ENCODE measurements around the gene SULT2B1.

Gene SULT2B1

DNA sequence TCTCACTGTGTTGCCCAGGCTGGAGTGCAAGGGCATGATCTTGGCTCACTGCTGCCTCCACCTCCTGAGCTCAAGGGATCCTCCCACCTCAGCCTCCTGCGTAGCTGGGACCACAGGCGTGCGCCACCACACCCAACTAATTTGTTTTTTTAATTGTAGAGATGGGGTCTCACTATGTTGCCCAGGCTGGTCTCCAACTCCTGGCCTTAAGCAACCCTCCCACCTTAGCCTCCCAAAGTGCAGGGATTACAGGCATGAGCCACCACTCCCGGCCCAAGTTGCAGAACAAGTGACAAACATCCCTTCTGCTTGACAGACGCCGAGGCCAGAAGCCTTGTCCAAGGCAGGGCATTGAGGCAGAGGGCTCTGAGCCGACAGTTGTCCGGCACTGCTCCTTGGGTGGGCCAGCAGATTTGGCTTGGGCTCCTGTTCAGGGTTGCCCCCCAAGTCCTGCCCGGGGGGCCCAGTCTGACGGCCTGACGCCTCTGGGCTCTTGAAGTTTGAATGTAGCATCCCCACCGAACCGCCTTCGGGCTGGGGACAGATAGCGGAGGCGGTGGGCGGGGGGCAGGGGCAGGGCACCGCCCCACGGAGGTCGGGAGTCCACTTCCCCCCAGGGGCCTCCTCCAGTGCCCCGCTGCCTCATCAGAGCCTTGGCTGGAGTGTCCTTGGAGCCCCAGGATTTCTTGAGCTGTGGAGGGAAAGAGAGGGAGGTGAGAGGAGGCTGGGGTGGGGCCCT lies 48.9 kb downstream of the SULT2B1 start:
- no peak overlapping the region for H3K4me3 ChIP-seq (ENCODE audit: insufficient read depth, low read depth, low read length)
- H3K36me3 ChIP-seq (ENCODE audit: control insufficient read depth, insufficient read depth, low read length), result no peaks in the 10 kb centered on the region
- no peaks in the 10 kb centered on the region for H3K27me3 ChIP-seq (ENCODE audit: control insufficient read depth, insufficient read depth, low read length, poor library complexity, severe bottlenecking)
- H3K9me3 ChIP-seq (ENCODE audit: control insufficient read depth, low read length), result no peaks in the 10 kb centered on the region
- no peaks in the 10 kb centered on the region for H3K4me1 ChIP-seq (ENCODE audit: control insufficient read depth, insufficient read depth, low read length)
- H3K27ac ChIP-seq (ENCODE audit: insufficient read depth, low read depth, low read length, poor library complexity, severe bottlenecking), result no peak overlapping the region
- 91% methylated on average over 21 of the region's 21 CpGs for WGBS, 2 experiments

DNA sequence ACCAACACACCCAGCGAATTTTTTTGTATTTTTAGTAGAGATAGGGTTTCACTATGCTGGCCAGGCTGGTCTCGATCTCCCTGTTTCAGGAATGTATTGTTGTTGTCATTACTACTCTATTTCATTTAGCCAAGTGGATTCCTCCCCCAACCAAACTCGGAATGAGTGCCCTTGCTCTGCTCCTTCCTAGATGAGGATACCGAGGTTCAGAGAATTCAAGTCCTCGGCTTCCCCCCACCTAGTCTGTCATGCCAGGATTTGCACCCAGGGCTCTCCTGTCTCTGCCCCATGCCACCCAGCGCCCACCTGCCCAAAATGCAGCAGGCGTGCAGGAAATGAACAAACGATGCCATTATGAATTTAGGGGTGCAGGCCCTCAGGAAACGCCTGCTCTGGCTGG lies 51.0 kb downstream of the SULT2B1 start:
- Histone ChIP-seq H3K36me3 (ENCODE audit: control insufficient read depth, insufficient read depth, low read length) (no peaks in the 10 kb centered on the region), H3K9me3 (ENCODE audit: control insufficient read depth, low read length) (no peaks in the 10 kb centered on the region), H3K4me3 (ENCODE audit: insufficient read depth, low read depth, low read length) (no peak overlapping the region), H3K27ac (ENCODE audit: insufficient read depth, low read depth, low read length, poor library complexity, severe bottlenecking) (no peak overlapping the region), H3K27me3 (ENCODE audit: control insufficient read depth, insufficient read depth, low read length, poor library complexity, severe bottlenecking) (no peaks in the 10 kb centered on the region), H3K4me1 (ENCODE audit: control insufficient read depth, insufficient read depth, low read length) (no peaks in the 10 kb centered on the region)
- 94% methylated on average over 8 to 9 of the region's 9 CpGs for WGBS, 2 experiments

DNA sequence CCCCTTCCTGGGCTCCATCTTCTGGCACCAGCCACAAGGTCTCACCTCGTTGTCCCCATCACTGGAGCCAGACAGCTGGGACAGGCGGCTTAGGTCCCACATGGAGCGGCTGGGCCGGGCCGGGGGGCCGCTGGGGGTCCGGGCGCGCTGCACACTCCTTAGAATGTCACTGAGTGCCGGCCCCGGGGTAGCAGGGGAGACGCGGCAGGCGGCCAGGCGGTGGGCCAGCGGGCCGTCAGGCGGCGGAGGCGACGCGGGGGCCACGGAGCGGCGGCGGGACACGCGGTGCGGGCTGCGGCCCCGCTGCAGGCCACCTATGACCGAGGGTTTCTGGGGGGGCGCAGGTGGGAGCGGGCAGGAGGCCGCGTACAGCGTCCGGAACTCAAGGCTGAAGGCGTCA lies 51.5 kb downstream of the SULT2B1 start:
- no peak overlapping the region for H3K27ac ChIP-seq (ENCODE audit: insufficient read depth, low read depth, low read length, poor library complexity, severe bottlenecking)
- no peaks in the 10 kb centered on the region for H3K36me3 ChIP-seq (ENCODE audit: control insufficient read depth, insufficient read depth, low read length)
- H3K4me3 ChIP-seq (ENCODE audit: insufficient read depth, low read depth, low read length), result no peak overlapping the region
- WGBS, 2 experiments, result 96 to 97% methylated on average over 39 of the region's 39 CpGs
- H3K9me3 ChIP-seq (ENCODE audit: control insufficient read depth, low read length), result no peaks in the 10 kb centered on the region
- no peaks in the 10 kb centered on the region for H3K4me1 ChIP-seq (ENCODE audit: control insufficient read depth, insufficient read depth, low read length)
- no peaks in the 10 kb centered on the region for H3K27me3 ChIP-seq (ENCODE audit: control insufficient read depth, insufficient read depth, low read length, poor library complexity, severe bottlenecking)

DNA sequence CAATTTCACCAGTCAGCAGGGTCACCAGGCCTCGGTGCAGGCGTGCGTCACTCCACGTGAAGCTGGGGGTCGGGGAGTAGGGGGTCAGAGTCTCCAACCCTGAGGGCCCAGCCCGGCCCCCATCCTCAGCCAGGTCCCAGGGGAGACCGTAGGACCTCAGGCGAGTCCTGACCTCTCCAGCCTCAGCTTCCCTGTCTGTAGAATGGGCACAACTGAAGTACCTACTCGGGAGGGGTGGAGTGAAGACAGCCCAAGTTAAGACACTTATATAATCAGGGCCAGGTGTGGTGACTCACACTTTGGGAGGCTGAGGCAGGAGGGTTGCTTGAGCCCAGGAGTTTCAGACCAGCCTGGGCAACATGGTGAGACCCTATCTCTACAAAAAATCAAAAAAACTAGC lies 51.9 kb downstream of the SULT2B1 start:
- Histone ChIP-seq H3K27me3 (ENCODE audit: control insufficient read depth, insufficient read depth, low read length, poor library complexity, severe bottlenecking) (no peaks in the 10 kb centered on the region), H3K4me3 (ENCODE audit: insufficient read depth, low read depth, low read length) (no peak overlapping the region), H3K27ac (ENCODE audit: insufficient read depth, low read depth, low read length, poor library complexity, severe bottlenecking) (no peak overlapping the region), H3K4me1 (ENCODE audit: control insufficient read depth, insufficient read depth, low read length) (no peaks in the 10 kb centered on the region), H3K9me3 (ENCODE audit: control insufficient read depth, low read length) (no peaks in the 10 kb centered on the region), H3K36me3 (ENCODE audit: control insufficient read depth, insufficient read depth, low read length) (no peaks in the 10 kb centered on the region)
- 93 to 98% methylated on average over 9 of the region's 9 CpGs for WGBS, 2 experiments

DNA sequence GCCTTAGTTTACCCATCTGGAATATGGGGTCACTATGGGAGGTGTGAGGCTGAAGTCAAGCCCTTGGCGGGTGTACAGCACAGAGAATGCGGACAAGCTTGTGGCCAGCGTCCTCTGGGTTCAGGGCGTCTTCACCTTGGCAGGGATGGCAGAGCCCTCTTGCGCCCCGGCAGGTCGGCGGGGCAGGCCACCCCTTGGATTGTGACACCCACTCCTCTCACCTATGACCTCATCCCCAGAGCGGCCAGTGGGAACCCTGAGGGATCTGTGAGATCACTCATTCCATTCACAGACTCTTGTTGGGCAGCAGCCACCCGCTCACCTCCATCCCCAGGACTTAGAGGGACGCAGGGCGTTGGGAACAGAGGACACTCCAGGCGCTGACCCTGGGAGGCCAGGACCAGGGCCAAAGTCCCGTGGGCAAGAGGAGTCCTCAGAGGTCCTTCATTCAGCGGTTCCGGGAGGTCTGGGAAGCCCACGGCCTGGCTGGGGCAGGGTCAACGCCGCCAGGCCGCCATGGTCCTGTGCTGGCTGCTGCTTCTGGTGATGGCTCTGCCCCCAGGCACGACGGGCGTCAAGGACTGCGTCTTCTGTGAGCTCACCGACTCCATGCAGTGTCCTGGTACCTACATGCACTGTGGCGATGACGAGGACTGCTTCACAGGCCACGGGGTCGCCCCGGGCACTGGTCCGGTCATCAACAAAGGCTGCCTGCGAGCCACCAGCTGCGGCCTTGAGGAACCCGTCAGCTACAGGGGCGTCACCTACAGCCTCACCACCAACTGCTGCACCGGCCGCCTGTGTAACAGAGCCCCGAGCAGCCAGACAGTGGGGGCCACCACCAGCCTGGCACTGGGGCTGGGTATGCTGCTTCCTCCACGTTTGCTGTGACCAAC lies 54.7 kb downstream of the SULT2B1 start, which contains the start of gene SPACA4:
Gene SPACA4 (plus strand): TSS at position 280 of the 896 bp plus-strand sequence. CDS start 237 bp downstream, at position 517.
- Histone ChIP-seq H3K27me3 (ENCODE audit: control insufficient read depth, insufficient read depth, low read length, poor library complexity, severe bottlenecking) (no peaks in the 10 kb centered on the region), H3K4me3 (ENCODE audit: insufficient read depth, low read depth, low read length) (no peak within 1 kb of the TSS), H3K36me3 (ENCODE audit: control insufficient read depth, insufficient read depth, low read length) (no peaks in the 10 kb centered on the region), H3K27ac (ENCODE audit: insufficient read depth, low read depth, low read length, poor library complexity, severe bottlenecking) (no peak within 1 kb of the TSS), H3K4me1 (ENCODE audit: control insufficient read depth, insufficient read depth, low read length) (no peaks in the 10 kb centered on the region), H3K9me3 (ENCODE audit: control insufficient read depth, low read length) (no peaks in the 10 kb centered on the region)
- WGBS, 2 experiments, result 93 to 96% methylated on average over 39 of the region's 39 CpGs

DNA sequence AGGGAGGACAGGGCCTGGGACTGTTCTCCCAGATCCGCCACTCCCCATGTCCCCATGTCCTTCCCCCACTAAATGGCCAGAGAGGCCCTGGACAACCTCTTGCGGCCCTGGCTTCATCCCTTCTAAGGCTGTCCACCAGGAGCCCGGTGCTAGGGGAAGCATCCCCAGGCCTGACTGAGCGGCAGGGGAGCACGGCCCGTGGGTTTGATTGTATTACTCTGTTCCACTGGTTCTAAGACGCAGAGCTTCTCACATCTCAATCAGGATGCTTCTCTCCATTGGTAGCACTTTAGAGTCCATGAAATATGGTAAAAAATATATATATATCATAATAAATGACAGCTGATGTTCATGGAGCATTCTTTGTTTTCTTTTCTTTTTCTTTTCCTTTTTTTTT lies 55.4 kb downstream of the SULT2B1 start:
- Histone ChIP-seq H3K27ac (ENCODE audit: insufficient read depth, low read depth, low read length, poor library complexity, severe bottlenecking) (no peak overlapping the region), H3K36me3 (ENCODE audit: control insufficient read depth, insufficient read depth, low read length) (no peaks in the 10 kb centered on the region), H3K9me3 (ENCODE audit: control insufficient read depth, low read length) (no peaks in the 10 kb centered on the region), H3K27me3 (ENCODE audit: control insufficient read depth, insufficient read depth, low read length, poor library complexity, severe bottlenecking) (no peaks in the 10 kb centered on the region), H3K4me1 (ENCODE audit: control insufficient read depth, insufficient read depth, low read length) (no peaks in the 10 kb centered on the region), H3K4me3 (ENCODE audit: insufficient read depth, low read depth, low read length) (no peak overlapping the region)
- WGBS, 2 experiments, result 92 to 96% methylated on average over 7 of the region's 7 CpGs

DNA sequence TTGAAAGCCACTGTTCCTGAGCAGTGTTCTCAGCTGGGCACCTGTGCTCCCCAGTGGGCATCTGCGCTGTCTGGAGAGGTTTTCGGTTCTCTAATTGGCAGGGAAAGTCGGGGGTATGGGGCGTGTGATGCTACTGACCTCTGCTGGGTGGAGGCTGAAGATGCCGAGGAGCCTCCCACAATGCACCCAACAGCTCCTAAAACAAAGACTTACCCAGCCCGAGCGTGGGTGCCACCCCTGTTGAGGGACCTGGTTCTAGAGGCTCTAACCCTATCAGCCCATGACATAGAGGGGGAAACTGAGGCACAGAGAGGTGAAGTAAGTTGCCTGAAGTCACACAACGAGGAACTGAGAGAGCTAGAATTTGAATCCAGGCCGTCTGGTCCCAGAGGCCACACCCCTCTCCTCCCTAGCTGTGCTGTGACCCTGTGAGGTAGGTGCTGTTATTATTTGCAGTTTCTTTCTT lies 56.9 kb downstream of the SULT2B1 start:
- WGBS, 2 experiments, result 38 to 48% methylated on average over 9 of the region's 9 CpGs
- Histone ChIP-seq H3K36me3 (ENCODE audit: control insufficient read depth, insufficient read depth, low read length) (no peaks in the 10 kb centered on the region), H3K9me3 (ENCODE audit: control insufficient read depth, low read length) (no peaks in the 10 kb centered on the region), H3K4me3 (ENCODE audit: insufficient read depth, low read depth, low read length) (no peak overlapping the region), H3K27ac (ENCODE audit: insufficient read depth, low read depth, low read length, poor library complexity, severe bottlenecking) (no peak overlapping the region), H3K27me3 (ENCODE audit: control insufficient read depth, insufficient read depth, low read length, poor library complexity, severe bottlenecking) (no peaks in the 10 kb centered on the region), H3K4me1 (ENCODE audit: control insufficient read depth, insufficient read depth, low read length) (peaks cover 6% of the 10 kb centered on the region)

DNA sequence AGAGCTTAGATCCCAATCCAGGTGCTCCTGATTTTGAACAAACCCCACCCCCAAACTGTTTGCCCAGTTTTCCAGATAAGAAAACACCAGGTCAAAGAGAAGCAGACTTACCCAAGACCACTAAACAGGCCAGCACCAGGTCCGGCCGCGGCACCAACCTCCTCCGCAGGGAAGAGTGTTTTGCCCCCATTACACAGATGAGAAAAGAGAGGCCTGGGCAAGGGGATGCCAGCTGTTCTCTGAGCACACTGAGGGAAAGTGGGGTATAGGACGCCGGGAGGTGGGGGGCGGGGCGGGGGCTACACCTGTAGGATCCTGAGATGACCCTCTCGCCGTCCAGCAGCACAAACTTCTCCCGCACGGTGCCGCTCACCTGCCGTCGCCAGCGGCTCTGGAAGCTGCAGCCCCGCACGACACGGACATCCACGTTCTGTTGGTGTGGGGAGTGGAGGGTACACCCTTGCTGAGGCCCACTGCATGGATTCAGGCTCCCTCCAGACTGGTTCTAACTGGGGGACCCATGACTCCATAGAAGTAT lies 57.7 kb downstream of the SULT2B1 start:
- WGBS, 2 experiments, result 94 to 96% methylated on average over 20 of the region's 20 CpGs
- no peak overlapping the region for H3K4me3 ChIP-seq (ENCODE audit: insufficient read depth, low read depth, low read length)

DNA sequence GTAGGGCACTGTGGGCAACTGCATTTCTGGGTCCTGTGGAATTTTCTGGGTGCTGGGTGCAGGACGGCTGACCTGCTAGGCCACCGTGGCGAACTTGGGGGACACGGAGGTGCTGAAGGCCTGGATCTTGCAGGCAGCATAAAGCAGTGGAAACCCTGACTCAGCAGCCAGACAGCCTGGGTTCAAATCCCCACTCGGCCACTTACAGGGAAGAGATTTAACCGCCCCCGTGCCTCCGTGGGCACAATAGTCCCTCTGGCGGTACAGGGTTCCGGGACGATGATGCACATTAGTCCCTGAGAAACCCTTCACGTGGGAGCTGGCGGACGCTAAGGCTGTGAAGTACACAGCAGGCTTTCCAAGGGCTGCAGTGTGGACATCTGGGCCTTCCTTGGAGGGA lies 59.9 kb downstream of the SULT2B1 start:
- H3K36me3 ChIP-seq (ENCODE audit: control insufficient read depth, insufficient read depth, low read length), result peaks cover 7% of the 10 kb centered on the region
- no peak overlapping the region for H3K27ac ChIP-seq (ENCODE audit: insufficient read depth, low read depth, low read length, poor library complexity, severe bottlenecking)
- H3K4me3 ChIP-seq (ENCODE audit: insufficient read depth, low read depth, low read length), result no peak overlapping the region
- 95% methylated on average over 14 of the region's 14 CpGs for WGBS, 2 experiments
- no peaks in the 10 kb centered on the region for H3K27me3 ChIP-seq (ENCODE audit: control insufficient read depth, insufficient read depth, low read length, poor library complexity, severe bottlenecking)
- H3K4me1 ChIP-seq (ENCODE audit: control insufficient read depth, insufficient read depth, low read length), result peaks cover 35% of the 10 kb centered on the region
- H3K9me3 ChIP-seq (ENCODE audit: control insufficient read depth, low read length), result no peaks in the 10 kb centered on the region

More for the DNA sequence above, 57.7 kb downstream of the SULT2B1 start:
- Histone ChIP-seq H3K4me1 (ENCODE audit: control insufficient read depth, insufficient read depth, low read length) (peaks cover 14% of the 10 kb centered on the region), H3K27me3 (ENCODE audit: control insufficient read depth, insufficient read depth, low read length, poor library complexity, severe bottlenecking) (no peaks in the 10 kb centered on the region), H3K36me3 (ENCODE audit: control insufficient read depth, insufficient read depth, low read length) (no peaks in the 10 kb centered on the region), H3K27ac (ENCODE audit: insufficient read depth, low read depth, low read length, poor library complexity, severe bottlenecking) (no peak overlapping the region), H3K9me3 (ENCODE audit: control insufficient read depth, low read length) (no peaks in the 10 kb centered on the region)

All from ectodermal cell (in vitro differentiated cells).